Measurements from ENCODE around the gene NRP2.

- TF ChIP-seq CTCF (IDR thresholded peaks at IDR 0.05; ENCODE audit: borderline replicate concordance, extremely low read depth, low read length, poor library complexity, severe bottlenecking) (no peak), EZH2 (IDR thresholded peaks at IDR 0.05; ENCODE audit: borderline replicate concordance, low read depth, low read length, severe bottlenecking) (no peak)
Observed at GRCh38 chr2:205730701-205731582, 48.6 kb downstream of the NRP2 start.
